Measurements from ENCODE around the gene PASD1. TPM values are rescaled to one million over a fixed set of nuclear protein-coding genes. Genes with fewer than 3 reads are reported as not detected.

PASD1 gene
- total RNA-seq, 1 experiment from 2014 or later: not detected

GRCh38 chrX:151724563-151725337, 161.3 kb downstream of the PASD1 start:
- Histone ChIP-seq H4K20me1 (ENCODE audit: insufficient read depth) (no peaks in the 10 kb centered on the region), H3K9me2 (ENCODE audit: insufficient read depth) (no peaks in the 10 kb centered on the region), H3F3A (ENCODE audit: insufficient read depth, low read depth) (no peaks in the 10 kb centered on the region), H2AFZ (no peak overlapping the region), H3K4me2 (no peak overlapping the region), H3K36me3 (ENCODE audit: low read depth) (no peaks in the 10 kb centered on the region), H3K4me3 (no peak overlapping the region), H3K27ac (no peak overlapping the region), H3K4me1 (replicated peaks; ENCODE audit: insufficient read depth) (no peaks in the 10 kb centered on the region), H3K27me3 (ENCODE audit: insufficient read depth, low read depth) (peaks cover 12% of the 10 kb centered on the region; the same call in 1 of the 2 replicates), H3K9me3 (ENCODE audit: insufficient read depth, low read depth) (no peaks in the 10 kb centered on the region), H3K79me2 (ENCODE audit: low read depth) (no peaks in the 10 kb centered on the region)
- ChIA-PET CTCF (no interaction called here), POLR2A (ENCODE audit: unreplicated experiment) (no interaction called here)
- TF ChIP-seq CTCF (conservative IDR thresholded peaks at IDR 0.05) (no peak), EZH2 (IDR thresholded peaks at IDR 0.05; ENCODE audit: low read depth) (no peak)
- intact Hi-C loops (cut with micrococcal nuclease; ENCODE audit: unreplicated experiment): no loop called here
- BruUV-seq (replicated peaks): no TSS peak
- DNase-seq: no peak

DNA sequence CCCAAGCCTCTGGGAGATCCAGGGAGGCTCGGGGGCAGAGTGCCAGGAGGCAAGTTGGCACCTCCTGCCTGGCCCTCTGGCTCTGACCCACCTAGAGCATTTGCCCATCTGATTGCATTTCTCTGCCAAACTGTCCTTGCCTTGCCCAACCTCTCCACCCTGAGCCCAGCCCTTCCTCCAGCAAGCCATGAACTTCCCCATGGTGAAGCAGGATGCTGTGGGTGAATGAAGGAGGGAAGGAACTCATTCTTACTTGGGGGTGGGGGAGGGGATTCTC, 161.8 kb downstream of the PASD1 start:
- ChIA-PET CTCF (no interaction called here), POLR2A (ENCODE audit: unreplicated experiment) (no interaction called here)
- TF ChIP-seq CTCF (conservative IDR thresholded peaks at IDR 0.05) (no peak), EZH2 (IDR thresholded peaks at IDR 0.05; ENCODE audit: low read depth) (no peak)
- no peak for DNase-seq
- H4K20me1 ChIP-seq (ENCODE audit: insufficient read depth): no peaks in the 10 kb centered on the region
- no peaks in the 10 kb centered on the region for H3K9me3 ChIP-seq (ENCODE audit: insufficient read depth, low read depth)
- no peaks in the 10 kb centered on the region for H3F3A ChIP-seq (ENCODE audit: insufficient read depth, low read depth)
- H3K27ac ChIP-seq: no peak overlapping the region
- H2AFZ ChIP-seq: no peak overlapping the region
- no peaks in the 10 kb centered on the region for H3K9me2 ChIP-seq (ENCODE audit: insufficient read depth)
- intact Hi-C loops (cut with micrococcal nuclease; ENCODE audit: unreplicated experiment): no loop called here
- BruUV-seq (replicated peaks): no TSS peak
- H3K4me2 ChIP-seq: no peak overlapping the region
- no peaks in the 10 kb centered on the region for H3K36me3 ChIP-seq (ENCODE audit: low read depth)
- no peak overlapping the region for H3K4me3 ChIP-seq
- H3K27me3 ChIP-seq (ENCODE audit: insufficient read depth, low read depth): peaks cover 16% of the 10 kb centered on the region; the same call in 1 of the 2 replicates
- H3K4me1 ChIP-seq (replicated peaks; ENCODE audit: insufficient read depth): no peaks in the 10 kb centered on the region
- H3K79me2 ChIP-seq (ENCODE audit: low read depth): no peaks in the 10 kb centered on the region

Other genes with a start within 250 kb of the PASD1 start
- 36.8 and 58.4 TPM in 2 replicates for gene VMA21, start 166.5 kb upstream of the PASD1 start, total RNA-seq (2021)
- gene PRRG3, start 131.8 kb downstream of the PASD1 start, total RNA-seq (2021): not detected in 2 replicates
- gene FATE1, start 152.4 kb downstream of the PASD1 start, total RNA-seq (2021): not detected in 2 replicates
- not detected in 2 replicates for gene CNGA2, start 171.1 kb downstream of the PASD1 start, total RNA-seq (2021)

All from PC-9 (cell line).